AG04450 (cell line): Measurements from ENCODE around the gene HS6ST3. TPM values are rescaled to one million over a fixed set of nuclear protein-coding genes. Genes with fewer than 3 reads are reported as not detected.

Source experiments
- CTCF ChIA-PET: fragments of 300-600, 350-600 bp; formaldehyde crosslinking; extraction: SDS; loops from one replicate; lab custom pipeline; 2022; ENCODE audit warnings: antibody characterized with exemption, inconsistent platforms; lab: Charles Lee
- POLR2A ChIA-PET: fragments of 350-600 bp; formaldehyde crosslinking; extraction: SDS; loops from one replicate; lab custom pipeline; 2021; ENCODE audit warnings: antibody characterized with exemption, inconsistent platforms; lab: Yijun Ruan, JAX
- DNase-seq: peaks from one replicate; pipeline ENCODE4 v3.0.0-alpha.2; 2011; ENCODE audit warnings: low read depth, low spot score
- H3K27ac ChIP-seq: one replicate; pipeline ENCODE4 v1.5.1; 2012; ENCODE audit warnings: low read depth, low read length, control low read depth
- H3K27me3 ChIP-seq: one replicate; pipeline ENCODE4 v1.6.0; 2012; ENCODE audit warnings: low read length; ENCODE audit not compliant: control insufficient read depth, insufficient read depth
- H3K4me3 ChIP-seq: 2 replicates; pipeline ENCODE4 v1.5.1; 2011; ENCODE audit warnings: mild to moderate bottlenecking, low read depth, low read length, control low read depth
- H3K9me3 ChIP-seq: 2 replicates; pipeline ENCODE4 v1.5.1; 2012; ENCODE audit warnings: low read length; ENCODE audit not compliant: control insufficient read depth, insufficient read depth
- polyA plus RNA-seq: library from polyadenylated mRNA; depleted of rRNA; stranded (reverse); fragments of >200 nt; gene quantifications from 2 replicates; pipeline ENCODE4 v1.2.3, GENCODE V29; 2011
- TF ChIP-seq, protein P1 (sequence below): IDR thresholded peaks from 2 replicates; pipeline ENCODE4 v1.5.1; 2011; ENCODE audit warnings: low read depth, low read length, control low read depth, inconsistent platforms

The HS6ST3 gene
- polyA plus RNA-seq, 1 experiment, result not detected

DNA sequence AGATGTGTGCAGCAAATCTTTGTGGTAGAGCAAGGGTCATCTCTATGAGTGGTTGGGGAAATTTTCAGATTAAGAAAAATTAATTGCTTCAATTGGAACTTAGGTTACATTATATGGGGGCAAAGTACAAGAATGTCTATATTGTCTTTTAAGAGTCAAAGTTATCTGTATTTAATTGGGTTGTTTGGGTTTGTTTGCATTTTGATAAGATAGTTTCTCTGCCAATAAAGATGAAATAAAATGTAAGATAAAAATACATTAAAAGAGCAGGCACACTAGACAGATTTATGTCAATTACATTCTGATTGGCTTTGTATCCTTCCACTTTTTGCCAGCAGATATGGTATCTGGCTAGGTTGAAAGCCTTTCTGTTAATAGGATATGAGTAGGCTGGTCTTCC, 587.1 kb downstream of the HS6ST3 start:
- CTCF ChIA-PET, result no interaction called here
- no peak overlapping the region for H3K4me3 ChIP-seq

DNA sequence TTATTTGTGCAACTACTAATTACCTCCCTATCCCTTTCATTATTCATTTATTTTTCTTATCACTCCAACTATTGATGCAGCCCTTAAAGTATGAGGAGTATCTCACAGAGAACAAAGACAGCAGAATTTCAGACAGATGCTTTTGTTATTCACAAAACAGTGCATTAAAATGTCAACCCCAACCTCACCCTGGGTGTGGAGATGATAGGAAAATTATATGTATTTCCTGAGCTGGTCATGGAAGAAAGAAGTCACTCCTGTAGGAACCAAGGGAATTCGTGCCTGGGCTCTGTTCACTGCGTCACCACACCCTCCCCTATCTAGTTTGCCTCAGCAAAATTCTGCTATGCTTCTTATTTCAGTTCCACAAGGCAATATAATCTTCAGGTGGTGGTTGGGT, 588.9 kb downstream of the HS6ST3 start:
- H3K27me3 ChIP-seq, result no peaks in the 10 kb centered on the region
- ChIA-PET POLR2A (no interaction called here), CTCF (no interaction called here)
- no peak overlapping the region for H3K4me3 ChIP-seq
- TF ChIP-seq, protein P1, sequence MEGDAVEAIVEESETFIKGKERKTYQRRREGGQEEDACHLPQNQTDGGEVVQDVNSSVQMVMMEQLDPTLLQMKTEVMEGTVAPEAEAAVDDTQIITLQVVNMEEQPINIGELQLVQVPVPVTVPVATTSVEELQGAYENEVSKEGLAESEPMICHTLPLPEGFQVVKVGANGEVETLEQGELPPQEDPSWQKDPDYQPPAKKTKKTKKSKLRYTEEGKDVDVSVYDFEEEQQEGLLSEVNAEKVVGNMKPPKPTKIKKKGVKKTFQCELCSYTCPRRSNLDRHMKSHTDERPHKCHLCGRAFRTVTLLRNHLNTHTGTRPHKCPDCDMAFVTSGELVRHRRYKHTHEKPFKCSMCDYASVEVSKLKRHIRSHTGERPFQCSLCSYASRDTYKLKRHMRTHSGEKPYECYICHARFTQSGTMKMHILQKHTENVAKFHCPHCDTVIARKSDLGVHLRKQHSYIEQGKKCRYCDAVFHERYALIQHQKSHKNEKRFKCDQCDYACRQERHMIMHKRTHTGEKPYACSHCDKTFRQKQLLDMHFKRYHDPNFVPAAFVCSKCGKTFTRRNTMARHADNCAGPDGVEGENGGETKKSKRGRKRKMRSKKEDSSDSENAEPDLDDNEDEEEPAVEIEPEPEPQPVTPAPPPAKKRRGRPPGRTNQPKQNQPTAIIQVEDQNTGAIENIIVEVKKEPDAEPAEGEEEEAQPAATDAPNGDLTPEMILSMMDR, result no peak
- H3K9me3 ChIP-seq, result peaks cover 15% of the 10 kb centered on the region; the same call in 1 of the 2 replicates
- DNase-seq, result no peak
- no peak overlapping the region for H3K27ac ChIP-seq

More for the DNA sequence above, 587.1 kb downstream of the HS6ST3 start:
- H3K27ac ChIP-seq, result no peak overlapping the region
- no peaks in the 10 kb centered on the region for H3K27me3 ChIP-seq
- H3K9me3 ChIP-seq, result peaks cover 15% of the 10 kb centered on the region; the same call in 1 of the 2 replicates
- POLR2A ChIA-PET, result no interaction called here
- DNase-seq, result no peak
- TF ChIP-seq, protein P1, result no peak

DNA sequence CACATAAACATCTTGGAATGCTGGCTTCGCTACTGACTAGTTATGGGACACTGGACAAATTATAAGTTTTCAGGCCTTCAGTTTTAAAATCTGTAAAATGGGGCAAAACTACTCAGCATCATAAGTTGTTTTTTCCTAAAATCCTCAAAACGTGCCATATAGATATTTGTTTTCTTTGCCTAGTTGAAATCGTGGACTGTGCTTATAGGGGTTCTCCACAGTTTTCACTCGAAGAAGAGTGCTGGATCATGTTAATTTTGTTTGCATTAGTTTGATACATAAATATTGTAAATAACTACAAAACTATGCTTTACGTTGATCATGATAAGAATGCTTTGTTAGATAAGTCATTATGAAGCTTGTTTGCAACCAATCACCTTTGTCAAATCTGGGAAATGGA, 591.0 kb downstream of the HS6ST3 start:
- TF ChIP-seq, protein P1, result no peak
- CTCF ChIA-PET, result no interaction called here

DNA sequence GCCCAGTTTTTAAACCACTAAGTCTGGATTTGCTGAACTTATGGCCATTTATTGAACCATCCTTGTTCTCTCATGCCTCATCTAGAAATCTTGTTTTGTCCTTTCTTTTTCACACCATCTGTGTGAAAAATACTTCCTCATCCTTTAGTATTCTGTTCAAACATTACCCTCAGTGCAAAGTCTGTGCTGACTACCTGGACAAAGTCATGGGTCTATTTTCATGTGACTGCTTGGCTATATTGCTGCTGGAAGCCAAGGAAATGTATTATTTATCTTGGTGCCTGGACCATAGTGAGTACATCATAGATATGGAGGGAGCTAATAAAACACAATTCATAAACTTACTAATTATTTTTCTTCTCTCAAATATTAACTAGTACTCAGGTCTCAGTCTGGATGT, 591.9 kb downstream of the HS6ST3 start:
- H3K27ac ChIP-seq, result no peak overlapping the region
- H3K4me3 ChIP-seq, result no peak overlapping the region
- peaks cover 8% of the 10 kb centered on the region; the same call in 1 of the 2 replicates for H3K9me3 ChIP-seq
- H3K27me3 ChIP-seq, result no peaks in the 10 kb centered on the region
- no peak for DNase-seq
- TF ChIP-seq, protein P1, result no peak
- POLR2A ChIA-PET, result no interaction called here
- CTCF ChIA-PET, result no interaction called here

More for the DNA sequence above, 591.0 kb downstream of the HS6ST3 start:
- Histone ChIP-seq H3K4me3 (no peak overlapping the region), H3K27ac (no peak overlapping the region), H3K27me3 (no peaks in the 10 kb centered on the region), H3K9me3 (peaks cover 8% of the 10 kb centered on the region; the same call in 1 of the 2 replicates)
- POLR2A ChIA-PET, result no interaction called here
- DNase-seq, result no peak

DNA sequence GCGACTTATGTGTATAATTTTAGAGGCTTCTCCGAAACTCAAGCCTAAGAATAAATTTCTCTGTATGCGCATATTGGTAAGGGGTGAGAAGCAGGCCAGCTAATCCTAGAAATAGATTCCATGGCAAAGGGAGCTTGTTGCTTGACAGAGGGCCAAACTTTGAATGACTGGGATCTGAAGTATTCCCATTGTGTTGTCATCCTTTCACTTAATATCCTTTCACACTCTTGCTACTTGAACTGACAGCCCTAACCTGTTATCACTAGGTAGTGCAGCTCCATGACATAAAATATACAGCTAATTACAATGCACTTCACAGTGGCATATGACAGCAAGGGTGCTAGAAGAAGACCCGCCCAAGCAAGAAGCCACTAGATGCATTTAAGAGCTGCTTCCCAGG, 594.6 kb downstream of the HS6ST3 start:
- CTCF ChIA-PET, result no interaction called here
- H3K27ac ChIP-seq, result no peak overlapping the region

More for the DNA sequence above, 594.6 kb downstream of the HS6ST3 start:
- DNase-seq, result no peak
- Histone ChIP-seq H3K9me3 (peaks cover 8% of the 10 kb centered on the region; the same call in 1 of the 2 replicates), H3K4me3 (no peak overlapping the region), H3K27me3 (no peaks in the 10 kb centered on the region)
- POLR2A ChIA-PET, result no interaction called here
- TF ChIP-seq, protein P1, result no peak
